Dendritic cell treated with granulocyte-macrophage colony-stimulating factor and Interleukin-4, amounts not matched to agents 40 ng/mL and 50 ng/mL, for 4 days (primary cell): ENCODE data around the gene SETBP1.

ENCODE experiments used
- H3K27ac Mint-ChIP-seq: one replicate; pipeline ENCODE4 v1.8.0; 2022; ENCODE audit warnings: mild to moderate bottlenecking, mixed read lengths
- H3K27me3 Mint-ChIP-seq: one replicate; pipeline ENCODE4 v1.8.0; 2022; ENCODE audit warnings: mild to moderate bottlenecking, mixed read lengths
- H3K36me3 Mint-ChIP-seq: one replicate; pipeline ENCODE4 v1.8.0; 2022; ENCODE audit warnings: low read depth, mixed read lengths
- H3K4me1 Mint-ChIP-seq: one replicate; pipeline ENCODE4 v1.8.0; 2022; ENCODE audit warnings: low read depth, mixed read lengths
- H3K4me3 Mint-ChIP-seq: one replicate; pipeline ENCODE4 v1.8.0; 2022; ENCODE audit warnings: mild to moderate bottlenecking, moderate library complexity, mixed read lengths
- H3K9me3 Mint-ChIP-seq: one replicate; pipeline ENCODE4 v1.8.0; 2022; ENCODE audit warnings: mixed read lengths
- intact Hi-C: fragments of 100-400 bp; cut with micrococcal nuclease; formaldehyde crosslinking; loops from one replicate; pipeline ENCODE4 v1.15.0; 2022

SETBP1 gene

DNA sequence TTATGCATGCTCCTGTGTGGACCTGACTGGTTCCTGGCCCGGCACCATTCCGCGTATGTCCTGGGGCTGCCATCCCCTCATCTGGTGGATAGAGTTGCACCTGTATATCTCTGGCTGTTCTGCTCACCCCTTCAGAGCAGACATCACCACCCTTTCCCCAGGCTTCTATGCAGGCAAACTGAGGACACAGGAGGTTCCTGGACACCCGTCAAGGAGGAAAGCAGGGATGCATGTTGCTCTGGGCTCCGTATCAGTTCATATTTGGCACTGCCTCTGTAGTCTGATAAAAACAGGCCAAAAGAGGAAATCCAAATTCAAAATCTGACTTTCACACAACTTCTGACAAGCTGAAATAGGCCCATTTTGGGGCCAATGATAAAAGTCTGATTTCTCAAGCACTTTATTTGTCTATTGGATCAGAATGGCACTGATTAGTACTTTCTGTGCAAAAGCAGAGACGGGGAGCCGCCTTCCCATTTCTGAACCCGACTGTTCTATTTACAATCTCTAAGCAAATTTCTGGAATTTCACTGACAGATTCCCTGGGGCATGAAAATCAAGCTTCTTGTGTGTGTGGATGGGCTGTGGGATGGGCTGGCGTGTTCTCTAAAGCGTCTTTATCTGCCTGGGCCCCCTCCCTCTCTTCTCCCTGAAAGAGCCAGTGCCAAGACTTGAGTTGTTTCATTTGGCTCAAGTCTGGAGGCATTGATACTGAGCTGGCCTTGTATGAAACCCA lies 96.9 kb downstream of the SETBP1 start:
- no peak overlapping the region for H3K27ac Mint-ChIP-seq
- intact Hi-C loops, result no loop called here
- no peak overlapping the region for H3K4me3 Mint-ChIP-seq
- H3K9me3 Mint-ChIP-seq, result no peaks in the 10 kb centered on the region
- peaks cover 11% of the 10 kb centered on the region for H3K4me1 Mint-ChIP-seq
- H3K27me3 Mint-ChIP-seq, result peaks cover 83% of the 10 kb centered on the region
- H3K36me3 Mint-ChIP-seq, result no peaks in the 10 kb centered on the region

DNA sequence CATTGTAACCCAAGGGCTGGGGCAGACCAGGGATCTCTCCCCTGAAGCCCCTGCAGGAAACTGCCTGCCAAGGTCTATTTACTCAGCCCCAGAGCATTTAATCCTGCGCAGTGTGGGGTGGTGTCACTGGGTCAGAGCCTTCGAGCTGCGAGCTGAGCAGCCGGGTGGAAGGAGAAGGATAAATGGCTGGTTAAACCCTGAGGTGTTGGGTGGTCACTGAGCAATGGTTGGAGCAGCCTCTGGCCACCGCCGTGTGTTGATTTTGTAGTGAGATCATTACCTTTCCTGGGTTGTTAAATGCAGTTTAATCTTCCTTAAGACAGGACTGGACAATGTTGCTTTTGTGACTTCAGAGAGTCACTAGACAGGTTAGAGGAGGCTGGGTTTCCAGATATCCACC lies 98.1 kb downstream of the SETBP1 start:
- no peak overlapping the region for H3K27ac Mint-ChIP-seq
- no peak overlapping the region for H3K4me3 Mint-ChIP-seq
- peaks cover 84% of the 10 kb centered on the region for H3K27me3 Mint-ChIP-seq

DNA sequence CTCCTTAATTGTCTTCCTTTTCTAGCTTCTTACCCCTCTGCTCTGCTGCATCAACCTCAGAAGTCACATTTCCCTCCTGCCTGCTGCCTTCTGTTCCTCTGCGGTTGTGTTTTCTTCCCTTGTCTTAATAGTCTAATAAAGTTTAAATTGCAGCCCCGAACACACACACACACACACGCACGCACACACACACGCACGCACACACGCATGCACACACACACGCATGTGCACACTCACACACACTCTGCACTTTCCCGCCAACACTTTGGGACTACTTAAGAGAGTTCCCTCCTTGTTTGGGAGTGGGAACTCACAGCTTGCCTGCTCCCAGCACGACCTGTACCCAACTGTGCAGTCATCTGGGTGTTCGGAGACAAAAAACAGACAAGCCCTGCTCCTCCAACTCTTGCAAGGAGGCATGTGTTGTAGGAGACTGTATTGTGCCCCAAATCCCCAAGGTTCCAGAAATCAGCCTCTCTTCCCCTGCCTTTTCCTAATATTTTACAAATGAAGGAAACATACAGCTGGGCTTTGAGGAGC lies 99.1 kb downstream of the SETBP1 start:
- Mint-ChIP-seq H3K27me3 (peaks cover 75% of the 10 kb centered on the region), H3K4me1 (no peaks in the 10 kb centered on the region), H3K4me3 (no peak overlapping the region), H3K27ac (no peak overlapping the region), H3K9me3 (no peaks in the 10 kb centered on the region), H3K36me3 (no peaks in the 10 kb centered on the region)
- intact Hi-C loops, result no loop called here

More for the DNA sequence above, 98.1 kb downstream of the SETBP1 start:
- Mint-ChIP-seq H3K36me3 (no peaks in the 10 kb centered on the region), H3K4me1 (peaks cover 6% of the 10 kb centered on the region), H3K9me3 (no peaks in the 10 kb centered on the region)
- intact Hi-C loops, result no loop called here

DNA sequence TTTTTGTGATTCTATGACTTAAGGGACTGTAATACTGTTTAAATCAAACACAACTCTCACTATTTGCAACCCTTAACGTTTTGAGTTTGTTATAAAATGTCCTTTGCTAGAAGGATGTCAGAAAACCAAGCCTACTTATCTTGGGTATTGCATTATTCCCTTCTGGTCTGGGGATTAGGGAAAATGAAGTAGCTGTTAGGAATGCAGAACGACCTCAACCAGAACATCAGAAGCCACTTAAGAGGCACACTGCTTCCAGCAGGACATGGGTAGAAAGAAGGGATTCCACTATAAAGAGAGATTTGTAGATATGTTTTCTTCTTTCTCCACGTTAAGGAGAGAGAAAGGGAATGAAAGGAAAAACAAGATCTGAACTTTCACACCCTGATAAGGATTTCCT lies 101.2 kb downstream of the SETBP1 start:
- Mint-ChIP-seq H3K27ac (no peak overlapping the region), H3K36me3 (no peaks in the 10 kb centered on the region), H3K27me3 (peaks cover 69% of the 10 kb centered on the region), H3K9me3 (no peaks in the 10 kb centered on the region), H3K4me3 (no peak overlapping the region), H3K4me1 (peaks cover 4% of the 10 kb centered on the region)
- intact Hi-C loops, result no loop called here

DNA sequence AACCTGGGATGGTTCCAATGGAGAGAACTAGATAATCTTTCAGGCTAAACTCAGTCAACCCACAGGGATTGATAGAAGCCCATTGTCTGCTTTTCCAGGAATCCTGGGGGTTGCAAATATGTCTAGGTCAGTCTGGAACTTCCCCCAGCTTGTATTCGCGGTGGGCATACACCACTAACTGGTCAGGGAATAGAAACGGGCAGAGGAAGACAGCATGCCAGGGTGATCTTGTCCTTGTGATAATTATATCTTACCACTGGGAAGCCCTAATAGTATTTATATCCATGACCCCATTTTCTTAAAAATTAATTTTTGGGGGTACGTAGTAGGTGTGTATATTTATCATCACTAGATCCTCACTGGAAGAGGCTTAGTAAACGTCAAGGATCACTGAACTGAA lies 101.9 kb downstream of the SETBP1 start:
- intact Hi-C loops, result no loop called here
- no peaks in the 10 kb centered on the region for H3K36me3 Mint-ChIP-seq
- no peak overlapping the region for H3K27ac Mint-ChIP-seq
- H3K9me3 Mint-ChIP-seq, result no peaks in the 10 kb centered on the region
- H3K4me1 Mint-ChIP-seq, result peaks cover 6% of the 10 kb centered on the region
- no peak overlapping the region for H3K4me3 Mint-ChIP-seq
- H3K27me3 Mint-ChIP-seq, result peaks cover 70% of the 10 kb centered on the region

DNA sequence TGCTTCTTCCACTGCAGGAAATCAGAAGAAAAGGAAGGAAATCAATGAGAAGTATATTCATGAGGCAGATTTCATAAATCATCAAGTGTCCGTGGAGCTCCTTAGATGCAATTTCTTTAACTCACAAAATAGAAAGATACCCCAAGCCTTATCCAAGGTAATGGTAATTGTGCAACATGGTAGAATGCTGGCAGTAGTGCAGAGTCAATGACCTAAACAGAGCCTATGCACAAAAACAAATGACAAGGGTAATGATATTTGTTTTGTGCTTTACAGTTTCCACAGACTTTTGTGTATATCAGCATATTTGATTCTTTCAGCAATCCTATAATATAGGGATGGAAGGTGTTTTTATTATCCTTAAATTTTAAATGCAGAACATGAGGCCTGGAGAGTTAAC lies 102.7 kb downstream of the SETBP1 start:
- no peaks in the 10 kb centered on the region for H3K9me3 Mint-ChIP-seq
- no peaks in the 10 kb centered on the region for H3K36me3 Mint-ChIP-seq
- H3K27ac Mint-ChIP-seq, result no peak overlapping the region
- no peak overlapping the region for H3K4me3 Mint-ChIP-seq
- H3K4me1 Mint-ChIP-seq, result peaks cover 6% of the 10 kb centered on the region
- H3K27me3 Mint-ChIP-seq, result peaks cover 68% of the 10 kb centered on the region
- intact Hi-C loops, result no loop called here

DNA sequence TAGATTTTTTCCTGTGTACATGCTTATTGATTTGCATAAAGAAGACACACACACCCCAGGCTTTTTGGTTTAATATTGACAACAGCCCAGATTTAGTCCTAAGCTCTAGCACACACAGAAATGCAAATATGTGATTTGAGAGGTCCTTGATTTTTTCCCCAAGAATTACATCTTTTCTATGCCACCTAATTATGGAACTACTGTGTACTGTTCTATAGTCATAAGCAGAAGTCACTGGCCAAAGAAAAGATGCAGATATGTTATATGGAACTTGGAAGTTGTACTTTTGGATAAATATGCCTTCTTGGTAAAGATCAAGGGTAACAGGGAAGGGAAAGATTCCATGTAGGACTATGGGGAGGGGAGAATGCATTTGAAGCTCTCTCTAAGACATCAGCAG lies 105.6 kb downstream of the SETBP1 start:
- H3K9me3 Mint-ChIP-seq, result no peaks in the 10 kb centered on the region
- H3K4me1 Mint-ChIP-seq, result peaks cover 18% of the 10 kb centered on the region
- no peak overlapping the region for H3K4me3 Mint-ChIP-seq
- no peaks in the 10 kb centered on the region for H3K36me3 Mint-ChIP-seq
- no peak overlapping the region for H3K27ac Mint-ChIP-seq
- peaks cover 59% of the 10 kb centered on the region for H3K27me3 Mint-ChIP-seq
- intact Hi-C loops, result no loop called here

DNA sequence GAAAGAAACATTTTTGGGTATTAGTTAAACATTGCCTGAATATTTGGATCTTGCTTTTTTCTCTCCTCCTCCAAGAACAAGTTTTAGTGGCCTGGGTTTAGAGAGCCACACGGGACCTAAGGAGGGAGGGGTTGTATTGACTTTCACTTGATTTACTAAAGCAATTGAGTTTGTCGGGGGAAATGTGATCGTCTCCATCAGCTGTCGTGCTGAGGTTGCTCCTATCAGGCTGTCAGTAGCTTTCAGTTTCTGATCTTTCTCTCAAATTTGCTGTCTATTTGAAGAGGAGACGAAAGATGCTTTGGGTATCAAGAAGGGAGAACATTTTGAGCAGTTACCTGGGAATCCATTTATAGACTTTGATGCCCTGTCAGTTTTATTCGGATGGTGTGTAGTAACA lies 106.0 kb downstream of the SETBP1 start:
- Mint-ChIP-seq H3K27ac (no peak overlapping the region), H3K4me1 (peaks cover 18% of the 10 kb centered on the region), H3K9me3 (no peaks in the 10 kb centered on the region), H3K36me3 (no peaks in the 10 kb centered on the region), H3K27me3 (peaks cover 59% of the 10 kb centered on the region), H3K4me3 (no peak overlapping the region)
- intact Hi-C loops, result no loop called here

DNA sequence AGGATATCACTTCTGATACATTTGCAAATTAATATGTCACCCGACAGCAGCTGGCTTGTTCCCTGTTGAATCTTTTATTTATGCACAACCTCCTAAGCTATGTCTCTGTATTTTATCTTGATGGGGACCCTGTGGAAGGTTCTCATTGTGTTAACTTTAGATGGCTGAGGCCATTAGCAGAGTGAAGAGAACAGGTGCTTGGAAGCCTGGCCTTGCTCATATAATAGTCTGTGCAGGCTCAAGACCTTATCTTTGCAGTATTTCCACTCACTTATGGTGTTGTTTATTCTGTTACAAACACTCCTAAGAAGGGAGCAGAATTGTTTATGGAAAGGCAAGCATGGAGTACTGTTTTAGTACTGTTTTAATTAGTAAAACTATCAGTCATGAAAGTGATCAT lies 107.6 kb downstream of the SETBP1 start:
- no peaks in the 10 kb centered on the region for H3K9me3 Mint-ChIP-seq
- intact Hi-C loops, result no loop called here
- no peak overlapping the region for H3K4me3 Mint-ChIP-seq
- peaks cover 18% of the 10 kb centered on the region for H3K4me1 Mint-ChIP-seq
- H3K27ac Mint-ChIP-seq, result no peak overlapping the region
- no peaks in the 10 kb centered on the region for H3K36me3 Mint-ChIP-seq
- peaks cover 55% of the 10 kb centered on the region for H3K27me3 Mint-ChIP-seq

DNA sequence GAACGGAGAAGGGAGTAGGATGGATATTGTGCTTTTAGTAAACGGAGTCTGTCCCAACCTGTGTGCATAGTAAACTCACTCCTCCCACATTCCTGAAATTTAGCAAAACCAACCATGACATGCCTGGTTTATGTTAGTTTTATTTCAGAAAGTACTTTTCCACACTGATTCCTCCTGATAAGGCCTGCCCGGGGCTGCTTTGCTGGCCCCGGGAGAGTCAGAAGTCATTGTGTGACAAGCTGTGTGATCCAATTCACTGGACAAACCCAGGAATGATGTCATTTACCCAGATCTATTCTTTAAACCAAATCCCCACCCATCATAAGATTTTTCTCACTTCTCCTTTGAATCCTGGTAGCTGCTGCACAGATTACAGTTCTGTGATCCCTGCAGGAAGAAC lies 109.0 kb downstream of the SETBP1 start:
- Mint-ChIP-seq H3K36me3 (no peaks in the 10 kb centered on the region), H3K27ac (peak overlapping the region; percentile 70), H3K9me3 (no peaks in the 10 kb centered on the region), H3K4me3 (peak overlapping the region; percentile 20), H3K27me3 (peaks cover 64% of the 10 kb centered on the region), H3K4me1 (peaks cover 18% of the 10 kb centered on the region)
- intact Hi-C loops, result loop anchor here (5.0 kb wide), 1 partner anchor 107 kb away; the partner anchor contains the start of gene SETBP1

DNA sequence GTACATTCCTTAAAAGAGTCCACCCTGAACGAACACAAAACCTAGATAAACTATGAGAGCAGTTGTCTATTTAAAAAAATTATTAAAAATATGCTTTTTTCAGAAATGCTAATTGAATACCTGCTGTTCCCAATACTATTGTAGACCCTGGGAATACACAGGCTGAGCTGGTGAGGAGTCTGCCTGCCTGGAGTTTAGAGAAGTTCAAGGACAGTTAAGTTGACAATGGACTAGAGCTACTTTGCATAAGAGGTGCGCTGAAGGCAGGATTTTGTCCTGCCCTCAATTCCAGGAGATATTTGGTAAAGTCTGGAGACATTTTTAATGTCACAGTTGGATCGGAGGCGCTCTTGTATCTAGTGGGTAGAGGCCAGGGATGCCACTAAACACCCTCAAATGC lies 110.2 kb downstream of the SETBP1 start:
- Mint-ChIP-seq H3K4me1 (peaks cover 18% of the 10 kb centered on the region), H3K27me3 (peaks cover 69% of the 10 kb centered on the region), H3K36me3 (no peaks in the 10 kb centered on the region), H3K27ac (no peak overlapping the region), H3K4me3 (no peak overlapping the region), H3K9me3 (no peaks in the 10 kb centered on the region)
- intact Hi-C loops, result loop anchor here (5.0 kb wide), 1 partner anchor 109 kb away; the partner anchor contains the start of gene SETBP1

DNA sequence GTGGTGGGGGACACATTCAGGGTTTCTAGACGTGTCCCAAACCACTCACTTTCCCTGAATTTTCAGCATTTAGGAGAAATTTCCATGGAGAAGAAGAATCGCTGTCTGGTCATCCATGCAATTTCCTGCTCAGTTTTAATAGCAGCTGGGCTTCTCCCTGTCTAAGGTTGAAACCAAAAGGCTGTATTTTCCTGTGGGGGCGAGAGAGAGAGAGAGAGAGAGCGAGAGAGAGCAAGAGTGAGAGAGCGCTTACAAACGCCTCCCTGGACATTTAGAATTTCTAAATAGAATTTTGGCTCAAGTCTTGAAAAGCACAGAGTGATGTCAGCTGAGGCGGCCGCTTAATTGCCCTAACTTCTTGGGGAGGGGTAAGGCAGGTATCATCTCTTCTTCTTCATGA lies 110.8 kb downstream of the SETBP1 start:
- peaks cover 67% of the 10 kb centered on the region for H3K27me3 Mint-ChIP-seq
- H3K4me3 Mint-ChIP-seq, result no peak overlapping the region
- intact Hi-C loops, result loop anchor here (5.0 kb wide), 1 partner anchor 109 kb away; the partner anchor contains the start of gene SETBP1
- no peaks in the 10 kb centered on the region for H3K9me3 Mint-ChIP-seq
- peaks cover 18% of the 10 kb centered on the region for H3K4me1 Mint-ChIP-seq
- H3K27ac Mint-ChIP-seq, result no peak overlapping the region
- no peaks in the 10 kb centered on the region for H3K36me3 Mint-ChIP-seq

DNA sequence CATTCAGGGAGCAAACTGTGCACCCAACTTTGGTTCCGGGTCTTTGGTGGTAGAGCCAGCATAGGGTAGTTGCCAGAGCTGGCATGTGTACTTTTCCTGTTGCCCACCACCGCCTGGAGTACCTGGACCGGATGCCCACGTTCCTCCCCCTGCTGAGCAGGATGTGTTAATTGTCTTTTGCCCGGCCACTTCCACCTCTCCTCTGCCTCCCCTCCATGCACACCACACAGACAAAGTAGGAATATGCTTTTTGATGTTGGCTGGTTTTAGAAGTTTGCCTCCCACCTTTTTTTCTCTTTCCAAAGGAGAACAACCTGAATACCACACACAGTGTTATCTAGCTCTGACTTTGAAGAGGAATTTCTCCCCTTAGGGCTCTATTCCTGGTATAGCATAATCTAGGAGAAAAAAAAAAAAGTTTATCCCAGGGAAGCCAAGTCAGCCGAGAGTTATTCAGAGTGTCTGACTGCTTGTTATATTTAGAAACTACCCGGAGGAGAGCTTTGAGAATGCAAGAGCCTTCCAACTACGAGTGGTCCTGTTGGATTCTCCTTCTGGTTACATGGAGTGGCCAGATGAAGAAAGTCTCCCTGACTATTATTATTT lies 111.9 kb downstream of the SETBP1 start:
- intact Hi-C loops, result loop anchor here (5.0 kb wide), 1 partner anchor 110 kb away; the partner anchor contains the start of gene SETBP1

DNA sequence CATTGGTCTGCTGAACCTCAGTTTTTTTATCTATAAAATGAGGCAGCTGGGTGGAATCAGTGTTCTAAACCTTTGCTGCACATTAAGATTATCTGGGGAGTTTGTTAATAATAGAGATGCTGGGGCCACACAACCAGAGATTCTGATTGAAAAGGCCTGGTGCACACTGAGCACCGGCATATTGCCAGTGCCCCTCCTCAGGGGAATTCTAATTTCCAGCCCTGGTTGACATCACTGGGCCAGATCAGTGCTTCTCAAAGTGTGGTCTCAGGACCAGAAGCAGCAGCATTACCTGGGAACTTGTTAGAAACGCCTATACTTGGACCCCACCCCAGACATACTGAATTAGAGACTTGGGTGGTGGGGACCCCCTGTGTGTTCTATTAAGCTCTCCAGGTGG lies 112.5 kb downstream of the SETBP1 start:
- Mint-ChIP-seq H3K4me1 (peaks cover 13% of the 10 kb centered on the region), H3K36me3 (no peaks in the 10 kb centered on the region), H3K27ac (no peak overlapping the region), H3K9me3 (no peaks in the 10 kb centered on the region), H3K27me3 (peaks cover 58% of the 10 kb centered on the region), H3K4me3 (no peak overlapping the region)
- intact Hi-C loops, result loop anchor here (5.0 kb wide), 1 partner anchor 111 kb away; the partner anchor contains the start of gene SETBP1

More for the DNA sequence above, 111.9 kb downstream of the SETBP1 start:
- no peaks in the 10 kb centered on the region for H3K9me3 Mint-ChIP-seq
- no peaks in the 10 kb centered on the region for H3K36me3 Mint-ChIP-seq
- H3K4me1 Mint-ChIP-seq, result peaks cover 13% of the 10 kb centered on the region
- no peak overlapping the region for H3K4me3 Mint-ChIP-seq
- H3K27me3 Mint-ChIP-seq, result peaks cover 63% of the 10 kb centered on the region
- no peak overlapping the region for H3K27ac Mint-ChIP-seq
